ENCODE results near the gene ANG.

Gene ANG

GRCh38 chr14:20726531-20726930 is 38.0 kb downstream of the ANG start:
- Histone ChIP-seq H3K27me3 (ENCODE audit: insufficient read depth, low read length) (0 out of 2 replicates have a peak, but pooled peaks cover 10% of the 10 kb centered on the region), H3F3A (ENCODE audit: insufficient read depth, low read length) (no peaks in the 10 kb centered on the region), H3K9me3 (ENCODE audit: low read length) (no peaks in the 10 kb centered on the region), H3K4me2 (ENCODE audit: low read length) (no peak overlapping the region), H4K20me1 (ENCODE audit: insufficient read depth, low read length) (no peaks in the 10 kb centered on the region), H3K9me2 (ENCODE audit: low read depth, low read length) (no peaks in the 10 kb centered on the region), H2AFZ (ENCODE audit: low read length) (no peak overlapping the region), H3K36me3 (ENCODE audit: insufficient read depth, low read length) (no peaks in the 10 kb centered on the region), H3K27ac (ENCODE audit: low read depth, low read length, poor library complexity, severe bottlenecking) (no peak overlapping the region), H3K4me1 (ENCODE audit: insufficient read depth, low read length, severe bottlenecking) (no peaks in the 10 kb centered on the region), H3K4me3 (ENCODE audit: low read depth, low read length, poor library complexity, severe bottlenecking) (no peak overlapping the region), H3K79me2 (ENCODE audit: insufficient read depth, low read length) (no peaks in the 10 kb centered on the region), H3K9ac (ENCODE audit: low read length) (no peak overlapping the region)
- TF ChIP-seq CTCF (IDR thresholded peaks at IDR 0.05; ENCODE audit: low read length) (no peak), EZH2 (IDR thresholded peaks at IDR 0.05; ENCODE audit: borderline replicate concordance, low read length) (no peak)

- no peaks in the 10 kb centered on the region for H3K4me1 ChIP-seq (ENCODE audit: insufficient read depth, low read length, severe bottlenecking)
- TF ChIP-seq CTCF (IDR thresholded peaks at IDR 0.05; ENCODE audit: low read length) = no peak
- no peak for TF ChIP-seq EZH2 (IDR thresholded peaks at IDR 0.05; ENCODE audit: borderline replicate concordance, low read length)
- H3F3A ChIP-seq (ENCODE audit: insufficient read depth, low read length) = no peaks in the 10 kb centered on the region
- H3K36me3 ChIP-seq (ENCODE audit: insufficient read depth, low read length) = no peaks in the 10 kb centered on the region
- H3K9me3 ChIP-seq (ENCODE audit: low read length) = no peaks in the 10 kb centered on the region
- H3K27me3 ChIP-seq (ENCODE audit: insufficient read depth, low read length) = no peaks in the 10 kb centered on the region
- no peak overlapping the region for H3K4me3 ChIP-seq (ENCODE audit: low read depth, low read length, poor library complexity, severe bottlenecking)
- H3K27ac ChIP-seq (ENCODE audit: low read depth, low read length, poor library complexity, severe bottlenecking) = no peak overlapping the region
- H3K9me2 ChIP-seq (ENCODE audit: low read depth, low read length) = no peaks in the 10 kb centered on the region
- H3K4me2 ChIP-seq (ENCODE audit: low read length) = no peak overlapping the region
- H4K20me1 ChIP-seq (ENCODE audit: insufficient read depth, low read length) = no peaks in the 10 kb centered on the region
- H3K9ac ChIP-seq (ENCODE audit: low read length) = no peak overlapping the region
- no peaks in the 10 kb centered on the region for H3K79me2 ChIP-seq (ENCODE audit: insufficient read depth, low read length)
- no peak overlapping the region for H2AFZ ChIP-seq (ENCODE audit: low read length)
Measured at GRCh38 chr14:20730891-20731290, 42.3 kb downstream of the ANG start.

- Histone ChIP-seq H3K27ac (ENCODE audit: low read depth, low read length, poor library complexity, severe bottlenecking) (no peak overlapping the region), H3K27me3 (ENCODE audit: insufficient read depth, low read length) (no peaks in the 10 kb centered on the region)
- no peak for TF ChIP-seq CTCF (IDR thresholded peaks at IDR 0.05; ENCODE audit: low read length)
- TF ChIP-seq EZH2 (IDR thresholded peaks at IDR 0.05; ENCODE audit: borderline replicate concordance, low read length) = no peak
Measured at GRCh38 chr14:20732477-20732876, 43.9 kb downstream of the ANG start.

More at GRCh38 chr14:20732477-20732876, 43.9 kb downstream of the ANG start:
- Histone ChIP-seq H3K79me2 (ENCODE audit: insufficient read depth, low read length) (no peaks in the 10 kb centered on the region), H2AFZ (ENCODE audit: low read length) (no peak overlapping the region), H3K4me3 (ENCODE audit: low read depth, low read length, poor library complexity, severe bottlenecking) (no peak overlapping the region), H3K4me2 (ENCODE audit: low read length) (no peak overlapping the region), H3K9me3 (ENCODE audit: low read length) (no peaks in the 10 kb centered on the region), H3K9me2 (ENCODE audit: low read depth, low read length) (no peaks in the 10 kb centered on the region), H3F3A (ENCODE audit: insufficient read depth, low read length) (no peaks in the 10 kb centered on the region), H3K4me1 (ENCODE audit: insufficient read depth, low read length, severe bottlenecking) (no peaks in the 10 kb centered on the region), H3K36me3 (ENCODE audit: insufficient read depth, low read length) (no peaks in the 10 kb centered on the region), H3K9ac (ENCODE audit: low read length) (no peak overlapping the region), H4K20me1 (ENCODE audit: insufficient read depth, low read length) (no peaks in the 10 kb centered on the region)
